GM12874 (cell line): ENCODE results near the gene USP25.

Source experiments
- CTCF ChIP-seq: IDR thresholded peaks from 2 replicates; pipeline ENCODE4 v1.5.1; 2011; ENCODE audit warnings: low read depth, mild to moderate bottlenecking, control low read depth, low read length, moderate library complexity; ENCODE audit not compliant: insufficient read depth

USP25 gene

GRCh38 chr21:15719976-15720375 lies 9.8 kb upstream of the USP25 start:
- no peak for TF ChIP-seq CTCF

- TF ChIP-seq CTCF, result no peak
These were observed 7.0 kb upstream of the USP25 start for GRCh38 chr21:15722591-15723324.

- TF ChIP-seq CTCF, result no peak
These were observed 3.8 kb upstream of the USP25 start for GRCh38 chr21:15725949-15726348.

- no peak for TF ChIP-seq CTCF
These were observed 1.7 kb upstream of the USP25 start for GRCh38 chr21:15728046-15728445.

- TF ChIP-seq CTCF, result no peak
These were observed 472 bp upstream of the USP25 start for GRCh38 chr21:15729346-15729673.

- no peak for TF ChIP-seq CTCF
These were observed 881 bp downstream of the USP25 start for GRCh38 chr21:15730484-15731242.

GRCh38 chr21:15731243-15731613 lies 1.4 kb downstream of the USP25 start:
- TF ChIP-seq CTCF, result no peak
